Measurements from ENCODE around the gene PANX1.

- no peak for TF ChIP-seq CTCF (IDR thresholded peaks at IDR 0.05 in 2 of 3, conservative IDR thresholded peaks at IDR 0.05 in 1 of 3; ENCODE audit: control insufficient read depth in 2 of 3, extremely low read depth in 1 of 3, insufficient read depth in 1 of 3, low read depth in 3 of 3, low read length in 3 of 3)
- TF ChIP-seq MAX (IDR thresholded peaks at IDR 0.05; ENCODE audit: low read depth, low read length): no peak
These were observed 2.5 kb downstream of the PANX1 start for GRCh38 chr11:94131047-94131717.
